GM19455 (cell line): ENCODE measurements around the gene SCP2.
"Not testable (repeated sequence)": the region's sequence is repeated elsewhere in the genome, so short reads cannot be mapped to it uniquely, and the experiment has no call there.

Experiments used
- ATAC-seq: cut with Tn5 transposase; IDR thresholded peaks from one replicate; pipeline ENCODE4 v1.9.1; 2021; ENCODE audit not compliant: unreplicated experiment

SCP2 gene

GRCh38 chr1:52916241-52916975 is 10.7 kb upstream of the SCP2 start:
- ATAC-seq = no peak

- ATAC-seq = no peak
These were observed 9.9 kb upstream of the SCP2 start for GRCh38 chr1:52917156-52917555.

GRCh38 chr1:52917581-52917980 is 9.5 kb upstream of the SCP2 start:
- no peak for ATAC-seq

DNA sequence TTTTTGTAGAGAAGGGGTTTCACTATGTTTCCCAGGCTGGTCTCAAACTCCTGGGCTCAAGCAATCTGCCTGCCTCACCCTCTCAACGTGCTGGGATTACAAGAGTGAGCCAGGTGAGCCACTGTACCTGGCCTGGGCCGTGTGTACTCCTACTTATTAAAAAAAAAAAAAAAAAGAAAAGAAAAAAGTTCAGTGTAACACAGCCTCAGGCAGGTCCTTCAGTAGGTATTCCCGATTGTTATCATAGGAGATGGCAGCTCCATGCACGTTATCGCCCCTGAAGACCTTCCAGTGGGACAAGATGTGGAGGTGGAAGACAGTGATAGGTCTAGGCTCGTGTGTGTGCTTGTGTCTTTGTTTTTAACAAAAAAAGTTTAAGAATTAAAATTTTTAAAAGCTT is 8.9 kb upstream of the SCP2 start:
- ATAC-seq = no peak

DNA sequence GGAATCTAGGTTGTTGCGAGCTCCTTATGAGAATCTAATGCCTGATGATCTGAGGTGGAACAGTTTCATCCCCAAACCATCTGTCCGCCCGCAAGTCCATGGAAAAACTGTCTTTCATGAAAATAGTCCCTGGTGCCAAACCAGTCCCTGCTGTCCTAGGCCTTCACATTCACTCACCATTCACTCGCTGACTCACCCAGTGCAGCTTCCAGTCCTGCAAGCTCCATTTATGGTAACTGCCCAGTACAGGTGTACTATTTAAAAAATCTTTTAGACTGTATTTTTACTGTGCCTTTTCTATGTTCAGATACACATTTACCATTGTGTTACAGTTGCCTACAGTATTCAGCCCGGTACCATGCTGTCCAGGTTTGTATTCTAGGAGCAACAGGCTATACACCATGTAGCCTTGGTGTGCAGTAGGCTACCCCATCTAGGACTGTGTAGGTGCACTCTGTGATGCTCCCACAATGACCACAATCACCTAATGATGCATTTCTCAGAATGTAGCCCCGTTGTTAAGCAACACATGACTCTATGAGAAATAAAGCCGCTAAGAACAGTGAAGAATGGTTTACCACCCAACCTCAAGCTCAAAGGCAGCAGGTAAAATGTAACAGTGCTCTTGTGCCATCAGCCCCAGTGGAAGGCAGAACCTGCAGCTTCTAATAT is 7.9 kb upstream of the SCP2 start:
- no peak for ATAC-seq

GRCh38 chr1:52919723-52920483 is 7.2 kb upstream of the SCP2 start:
- no peak for ATAC-seq

GRCh38 chr1:52920791-52921291 is 6.2 kb upstream of the SCP2 start:
- ATAC-seq = no peak

DNA sequence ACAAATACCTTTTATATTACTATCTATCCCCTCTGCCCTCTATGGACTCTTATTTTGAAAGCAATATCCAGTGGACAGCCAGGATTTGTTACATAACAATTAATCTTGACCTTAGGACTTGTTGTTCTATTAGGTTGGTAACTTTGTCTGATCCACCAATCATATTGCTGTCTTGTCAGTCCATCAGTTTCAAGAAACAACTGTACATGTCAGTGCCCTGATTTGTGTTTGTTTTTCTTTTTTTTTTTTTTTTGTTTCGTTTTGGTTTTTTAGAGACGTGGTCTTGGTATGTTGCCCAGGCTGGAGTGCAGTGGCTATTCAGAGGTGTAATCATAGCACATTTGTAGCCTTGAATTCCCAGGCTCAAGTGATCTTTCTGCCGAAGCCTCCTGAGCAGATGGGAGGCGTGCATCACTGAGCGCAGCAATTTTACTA is 1.5 kb upstream of the SCP2 start:
- no peak for ATAC-seq

- ATAC-seq = no peak
These were observed 238 bp upstream of the SCP2 start for GRCh38 chr1:52926864-52927211.

DNA sequence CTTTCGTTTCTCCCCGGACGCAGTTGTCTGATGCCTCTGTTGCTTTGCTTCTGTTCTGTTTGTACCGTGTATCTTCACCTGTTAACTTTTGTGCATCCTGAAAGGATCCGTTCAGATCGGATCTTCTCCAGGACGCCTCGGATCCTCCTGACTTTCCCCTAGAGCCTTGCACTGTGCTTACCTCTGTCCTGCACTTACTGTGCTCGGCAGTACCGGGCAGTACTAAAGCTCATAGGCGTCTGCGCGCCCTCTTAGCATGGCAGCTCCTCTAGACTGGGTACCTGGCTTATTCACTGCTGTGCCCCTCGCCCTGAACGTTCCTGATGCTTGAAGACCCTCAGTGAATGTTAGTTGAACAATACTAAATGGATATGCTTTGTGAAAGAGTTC is 934 bp downstream of the SCP2 start:
- ATAC-seq = no peak

- ATAC-seq = no peak
These were observed 1.9 kb downstream of the SCP2 start for GRCh38 chr1:52929019-52929418.

DNA sequence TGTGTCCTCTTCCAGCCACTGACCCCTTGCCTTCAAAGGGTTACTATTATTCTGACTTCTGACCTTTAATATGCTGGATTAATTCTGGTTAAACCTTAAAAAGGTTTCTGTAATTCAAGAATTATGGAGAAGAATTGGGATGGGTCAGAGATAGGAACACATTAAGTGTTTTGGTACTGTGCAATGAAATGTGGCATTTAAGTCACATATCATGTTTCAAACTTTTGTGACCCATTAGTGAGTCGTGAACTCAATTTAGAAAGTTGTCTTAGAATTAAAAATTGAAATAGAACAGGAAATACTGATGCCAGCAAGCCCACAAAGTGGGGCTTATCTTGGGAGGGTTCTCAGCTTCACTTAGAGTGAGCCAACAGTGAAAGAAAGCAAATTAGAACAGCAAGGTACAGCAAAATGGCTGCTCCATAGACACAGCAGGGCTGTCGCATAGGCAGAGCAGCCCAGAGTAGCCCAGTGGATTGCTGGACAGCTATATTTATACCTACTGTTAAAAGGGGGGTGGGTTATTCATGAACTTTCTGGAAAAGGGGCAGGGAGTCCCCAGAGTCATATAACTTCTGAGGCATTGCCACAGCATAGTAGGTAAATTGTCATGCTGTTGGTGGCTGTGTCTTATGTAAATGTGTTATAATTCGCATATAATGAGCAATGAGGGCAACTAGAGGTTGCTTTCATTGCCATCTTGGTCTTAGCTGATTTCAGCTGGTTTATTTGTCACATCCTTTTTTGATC is 10.5 kb downstream of the SCP2 start:
- no peak for ATAC-seq

DNA sequence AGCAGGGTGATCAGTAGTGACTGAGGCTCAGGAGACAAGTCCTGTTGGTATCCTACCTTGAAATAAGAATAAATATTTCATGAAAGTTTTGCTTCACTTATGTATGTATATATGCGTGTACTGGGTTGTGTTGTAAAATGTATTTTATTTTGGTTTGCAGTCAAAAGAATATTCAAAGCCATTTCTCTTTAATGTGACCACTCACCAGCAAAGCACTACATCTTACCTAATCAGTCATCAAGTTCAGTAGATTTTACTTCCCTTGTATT is 11.0 kb downstream of the SCP2 start:
- no peak for ATAC-seq

GRCh38 chr1:52943876-52944416 is 16.9 kb downstream of the SCP2 start:
- no peak for ATAC-seq

- no peak for ATAC-seq
These were observed 17.5 kb downstream of the SCP2 start for GRCh38 chr1:52944566-52944965.

- ATAC-seq = no peak
These were observed 20.4 kb downstream of the SCP2 start for GRCh38 chr1:52947490-52947889.

GRCh38 chr1:52949602-52950001 is 22.5 kb downstream of the SCP2 start:
- ATAC-seq = not testable (repeated sequence)

- no peak for ATAC-seq
These were observed 25.0 kb downstream of the SCP2 start for GRCh38 chr1:52952112-52952511.

- no peak for ATAC-seq
These were observed 28.3 kb downstream of the SCP2 start for GRCh38 chr1:52955129-52955970.

- no peak for ATAC-seq
These were observed 36.0 kb downstream of the SCP2 start for GRCh38 chr1:52963101-52963500.
